HEK293 (cell line): ENCODE results near the gene PIP5K1B.

ENCODE experiments used
- ZBTB1 ChIP-seq: fragments of 450-650 bp; formaldehyde crosslinking; IDR thresholded peaks from 2 replicates; pipeline ENCODE4 v1.5.1; 2016; ENCODE audit warnings: missing biosample characterization, missing genetic modification characterization
- ZNF175 ChIP-seq: fragments of 450-650 bp; formaldehyde crosslinking; IDR thresholded peaks from 2 replicates; pipeline ENCODE4 v1.5.1; 2016; ENCODE audit warnings: missing biosample characterization, missing genetic modification characterization
- ZNF274 ChIP-seq, 2 experiments: fragments of 200-500 bp in 1 of 2; fragments of 450-650 bp in 1 of 2; sonication (Bioruptor generic) in 1 of 2; formaldehyde crosslinking in 1 of 2; IDR thresholded peaks; 2 replicates each; pipeline versions ENCODE4 v1.5.1 to v1.6.1; 2014 to 2016; ENCODE audit warnings: borderline replicate concordance in 1 of 2, inconsistent platforms in 1 of 2, low read length in 1 of 2, missing biosample characterization in 1 of 2, missing genetic modification characterization in 1 of 2
- ZNF280D ChIP-seq: fragments of 450-650 bp; formaldehyde crosslinking; IDR thresholded peaks from 2 replicates; pipeline ENCODE4 v1.5.1; 2016; ENCODE audit warnings: missing biosample characterization, missing genetic modification characterization
- ZNF549 ChIP-seq: fragments of 450-650 bp; IDR thresholded peaks from 2 replicates; pipeline ENCODE4 v1.5.1; 2018; ENCODE audit warnings: missing biosample characterization, missing genetic modification characterization, mild to moderate bottlenecking, inconsistent platforms, moderate library complexity
- ZNF670 ChIP-seq: fragments of 450-650 bp; formaldehyde crosslinking; IDR thresholded peaks from 2 replicates; pipeline ENCODE4 v1.5.1; 2016; ENCODE audit warnings: missing biosample characterization, missing genetic modification characterization, low read depth
- ZNF747 ChIP-seq: fragments of 450-650 bp; formaldehyde crosslinking; IDR thresholded peaks from 2 replicates; pipeline ENCODE4 v1.5.1; 2016; ENCODE audit warnings: missing biosample characterization, missing genetic modification characterization
- TF ChIP-seq, protein P1 (sequence below): fragments of 450-650 bp; formaldehyde crosslinking; IDR thresholded peaks from 2 replicates; pipeline ENCODE4 v1.5.1; 2016; ENCODE audit warnings: missing biosample characterization, missing genetic modification characterization

DNA sequence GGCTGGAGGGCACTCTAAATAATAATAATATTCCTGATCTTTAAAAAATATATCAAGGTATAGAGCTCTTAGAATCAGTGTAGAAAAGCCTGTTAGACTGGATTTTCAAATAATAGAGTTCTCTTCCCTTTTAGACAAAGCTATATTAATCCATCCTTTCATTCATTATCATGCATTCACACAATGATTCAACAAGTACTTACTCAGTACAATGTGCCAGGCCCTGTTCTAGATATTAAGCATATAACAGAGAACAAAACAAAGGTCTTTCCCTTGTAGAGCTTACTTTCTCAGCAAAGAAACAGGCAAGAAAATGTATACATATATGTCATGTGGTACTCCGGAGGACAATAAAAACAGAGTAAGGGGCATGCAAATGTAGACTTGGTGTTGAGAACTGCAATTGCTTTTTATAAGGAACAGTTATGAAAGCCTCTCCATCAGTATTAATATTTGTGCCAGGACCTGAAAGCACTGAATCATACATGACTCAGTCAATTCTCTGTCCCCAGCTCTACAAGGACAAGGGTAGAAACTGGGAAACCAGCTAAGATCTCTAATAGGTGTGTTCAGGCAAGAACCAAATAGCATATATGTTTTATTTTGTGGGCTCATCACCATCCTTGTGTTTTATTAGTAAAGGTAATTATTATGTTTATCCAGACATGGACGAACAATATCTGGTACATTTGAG, 72.2 kb downstream of the PIP5K1B start:
- TF ChIP-seq ZNF280D (tag by site-specific recombination) (no peak), ZNF274 (IDR thresholded peaks at IDR 0.05; ENCODE audit: low read length) (no peak), ZNF274 (tag by site-specific recombination; IDR thresholded peaks at IDR 0.05; ENCODE audit: borderline replicate concordance) (no peak), ZNF670 (tag by site-specific recombination) (no peak), ZNF549 (no peak), ZNF747 (no peak), ZNF175 (tag by site-specific recombination) (no peak), ZBTB1 (no peak)
- TF ChIP-seq, protein P1, sequence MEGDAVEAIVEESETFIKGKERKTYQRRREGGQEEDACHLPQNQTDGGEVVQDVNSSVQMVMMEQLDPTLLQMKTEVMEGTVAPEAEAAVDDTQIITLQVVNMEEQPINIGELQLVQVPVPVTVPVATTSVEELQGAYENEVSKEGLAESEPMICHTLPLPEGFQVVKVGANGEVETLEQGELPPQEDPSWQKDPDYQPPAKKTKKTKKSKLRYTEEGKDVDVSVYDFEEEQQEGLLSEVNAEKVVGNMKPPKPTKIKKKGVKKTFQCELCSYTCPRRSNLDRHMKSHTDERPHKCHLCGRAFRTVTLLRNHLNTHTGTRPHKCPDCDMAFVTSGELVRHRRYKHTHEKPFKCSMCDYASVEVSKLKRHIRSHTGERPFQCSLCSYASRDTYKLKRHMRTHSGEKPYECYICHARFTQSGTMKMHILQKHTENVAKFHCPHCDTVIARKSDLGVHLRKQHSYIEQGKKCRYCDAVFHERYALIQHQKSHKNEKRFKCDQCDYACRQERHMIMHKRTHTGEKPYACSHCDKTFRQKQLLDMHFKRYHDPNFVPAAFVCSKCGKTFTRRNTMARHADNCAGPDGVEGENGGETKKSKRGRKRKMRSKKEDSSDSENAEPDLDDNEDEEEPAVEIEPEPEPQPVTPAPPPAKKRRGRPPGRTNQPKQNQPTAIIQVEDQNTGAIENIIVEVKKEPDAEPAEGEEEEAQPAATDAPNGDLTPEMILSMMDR (tag by site-specific recombination): no peak
